GM12891 (cell line): ENCODE results near the gene ANKS1A.
A peak's percentile ranks its signal among the peaks of the same experiment; 100 is the strongest.
"Not testable (repeated sequence)": the region's sequence is repeated elsewhere in the genome, so short reads cannot be mapped to it uniquely, and the experiment has no call there.

Experiments
- DNase-seq: peaks from one replicate; pipeline ENCODE4 v3.0.0; 2011; ENCODE audit warnings: low spot score; ENCODE audit not compliant: insufficient read length
- FAIRE-seq: peaks from 2 replicates; lab custom pipeline; 2011; peaks lifted over from hg19 to GRCh38; lab: Jason Lieb, UNC
- PAX5 ChIP-seq: IDR thresholded peaks from 2 replicates; pipeline ENCODE4 v1.6.1; 2011; ENCODE audit warnings: low read length, moderate library complexity, mild to moderate bottlenecking; ENCODE audit not compliant: insufficient read depth, severe bottlenecking
- POLR2A ChIP-seq: IDR thresholded peaks from 2 replicates; pipeline ENCODE4 v1.6.1; 2011; ENCODE audit warnings: low read depth, low read length, control low read depth
- POLR2AphosphoS5 ChIP-seq: IDR thresholded peaks from 2 replicates; pipeline ENCODE4 v1.6.1; 2011; ENCODE audit warnings: low read depth, low read length, control low read depth
- POU2F2 ChIP-seq: IDR thresholded peaks from 2 replicates; pipeline ENCODE4 v1.6.1; 2011; ENCODE audit warnings: low read depth, mild to moderate bottlenecking, control low read depth, low read length, moderate library complexity
- SPI1 ChIP-seq: IDR thresholded peaks from 2 replicates; pipeline ENCODE4 v1.6.1; 2011; ENCODE audit warnings: low read depth, low read length, control low read depth
- TAF1 ChIP-seq: IDR thresholded peaks from 2 replicates; pipeline ENCODE4 v1.6.1; 2011; ENCODE audit warnings: low read depth, low read length, control low read depth

Gene ANKS1A

GRCh38 chr6:35108309-35108885, 219.3 kb downstream of the ANKS1A start:
- no peak for DNase-seq
- FAIRE-seq: no peak
- no peak for TF ChIP-seq SPI1
- TF ChIP-seq POLR2AphosphoS5: no peak
- no peak for TF ChIP-seq TAF1
- no peak for TF ChIP-seq POU2F2
- no peak for TF ChIP-seq POLR2A
- TF ChIP-seq PAX5: no peak

- FAIRE-seq (no peak), DNase-seq (no peak)
- no peak for TF ChIP-seq POU2F2
- TF ChIP-seq PAX5: no peak
Observed at GRCh38 chr6:35120746-35121145, 231.7 kb downstream of the ANKS1A start.

- DNase-seq: no peak
- TF ChIP-seq SPI1: no peak
- no peak for TF ChIP-seq POU2F2
- no peak for TF ChIP-seq POLR2A
- TF ChIP-seq PAX5: no peak
- TF ChIP-seq POLR2AphosphoS5: no peak
- no peak for TF ChIP-seq TAF1
- FAIRE-seq: no peak
Observed at GRCh38 chr6:35124356-35124755, 235.3 kb downstream of the ANKS1A start.

GRCh38 chr6:35128042-35128441, 239.0 kb downstream of the ANKS1A start:
- DNase-seq (no peak), FAIRE-seq (no peak)
- TF ChIP-seq POU2F2: no peak
- TF ChIP-seq PAX5: no peak
- TF ChIP-seq TAF1: no peak
- no peak for TF ChIP-seq POLR2A
- no peak for TF ChIP-seq SPI1
- no peak for TF ChIP-seq POLR2AphosphoS5

- no peak for DNase-seq
- TF ChIP-seq SPI1: no peak
- no peak for TF ChIP-seq TAF1
- no peak for TF ChIP-seq POU2F2
- TF ChIP-seq POLR2A: no peak
- TF ChIP-seq PAX5: no peak
- TF ChIP-seq POLR2AphosphoS5: no peak
- no peak for FAIRE-seq
Observed at GRCh38 chr6:35128496-35128895, 239.4 kb downstream of the ANKS1A start.

GRCh38 chr6:35136185-35136584, 247.1 kb downstream of the ANKS1A start:
- FAIRE-seq (no peak), DNase-seq (no peak)
- no peak for TF ChIP-seq POLR2AphosphoS5
- TF ChIP-seq SPI1: no peak
- TF ChIP-seq TAF1: no peak
- TF ChIP-seq PAX5: no peak
- no peak for TF ChIP-seq POU2F2
- TF ChIP-seq POLR2A: no peak

GRCh38 chr6:35138191-35138590, 249.1 kb downstream of the ANKS1A start:
- FAIRE-seq, DNase-seq: not testable (repeated sequence)

- TF ChIP-seq PAX5 (no peak), POU2F2 (no peak)
Observed at GRCh38 chr6:35139470-35139869, 250.4 kb downstream of the ANKS1A start.

GRCh38 chr6:35139924-35140638, 251.0 kb downstream of the ANKS1A start:
- FAIRE-seq: peak; percentile 87
- DNase-seq: no peak
- TF ChIP-seq POU2F2 (no peak), POLR2AphosphoS5 (no peak), SPI1 (no peak)

More at GRCh38 chr6:35139470-35139869, 250.4 kb downstream of the ANKS1A start:
- no peak for FAIRE-seq
- DNase-seq: no peak

- TF ChIP-seq PAX5: no peak
- TF ChIP-seq POLR2A: no peak
- TF ChIP-seq SPI1: no peak
- no peak for TF ChIP-seq POLR2AphosphoS5
- TF ChIP-seq POU2F2: no peak
- TF ChIP-seq TAF1: no peak
- FAIRE-seq: no peak
- no peak for DNase-seq
Observed at GRCh38 chr6:35140639-35141006, 251.6 kb downstream of the ANKS1A start.
